Measurements from ENCODE around the gene SLFN5.

DNA sequence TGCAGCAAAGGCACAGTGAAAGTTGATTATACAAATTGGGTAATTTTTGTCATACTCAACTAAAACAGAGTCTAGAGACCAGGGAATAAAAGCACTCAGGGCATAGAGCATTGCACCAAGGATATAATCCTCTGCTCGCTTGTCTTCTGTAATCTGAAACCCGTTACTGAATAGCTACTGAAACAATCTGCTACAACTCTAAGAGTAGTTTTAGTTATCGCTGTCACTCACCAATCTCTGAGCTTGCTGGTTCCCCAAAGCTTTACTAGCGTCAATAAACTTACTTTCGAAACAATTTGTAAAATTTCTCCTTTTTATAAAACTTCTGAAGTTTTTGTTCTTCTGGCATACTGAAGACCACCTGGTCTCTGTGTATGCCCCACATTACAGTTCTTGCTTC, 25.8 kb upstream of the SLFN5 start:
- TF ChIP-seq, protein P1, sequence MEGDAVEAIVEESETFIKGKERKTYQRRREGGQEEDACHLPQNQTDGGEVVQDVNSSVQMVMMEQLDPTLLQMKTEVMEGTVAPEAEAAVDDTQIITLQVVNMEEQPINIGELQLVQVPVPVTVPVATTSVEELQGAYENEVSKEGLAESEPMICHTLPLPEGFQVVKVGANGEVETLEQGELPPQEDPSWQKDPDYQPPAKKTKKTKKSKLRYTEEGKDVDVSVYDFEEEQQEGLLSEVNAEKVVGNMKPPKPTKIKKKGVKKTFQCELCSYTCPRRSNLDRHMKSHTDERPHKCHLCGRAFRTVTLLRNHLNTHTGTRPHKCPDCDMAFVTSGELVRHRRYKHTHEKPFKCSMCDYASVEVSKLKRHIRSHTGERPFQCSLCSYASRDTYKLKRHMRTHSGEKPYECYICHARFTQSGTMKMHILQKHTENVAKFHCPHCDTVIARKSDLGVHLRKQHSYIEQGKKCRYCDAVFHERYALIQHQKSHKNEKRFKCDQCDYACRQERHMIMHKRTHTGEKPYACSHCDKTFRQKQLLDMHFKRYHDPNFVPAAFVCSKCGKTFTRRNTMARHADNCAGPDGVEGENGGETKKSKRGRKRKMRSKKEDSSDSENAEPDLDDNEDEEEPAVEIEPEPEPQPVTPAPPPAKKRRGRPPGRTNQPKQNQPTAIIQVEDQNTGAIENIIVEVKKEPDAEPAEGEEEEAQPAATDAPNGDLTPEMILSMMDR (IDR thresholded peaks at IDR 0.05), result no peak
- TF ChIP-seq POLR2A (IDR thresholded peaks at IDR 0.05), result no peak
